Endometrial microvascular endothelial cells (primary cell): ENCODE results near the gene SUMO2. TPM values are rescaled to one million over a fixed set of nuclear protein-coding genes. Genes with fewer than 3 reads are reported as not detected.

Source experiments
- in situ Hi-C: cut with HindIII; loops from 2 replicates; pipeline ENCODE4 v1.10.0; 2017; ENCODE audit warnings: low sequenced_read_pairs, low pct_unique_long_range_greater_than_20kb; ENCODE audit errors: inconsistent ontology term
- total RNA-seq: library from RNA; depleted of rRNA; stranded (reverse); fragments of >200 nt; gene quantifications from one replicate; pipeline ENCODE4 v1.2.3, GENCODE V29; 2015; ENCODE audit errors: inconsistent ontology term

The SUMO2 gene
- 83.1 TPM for total RNA-seq

GRCh38 chr17:75182569-75183436, at the start of gene SUMO2:
Gene SUMO2, minus strand, starts transcription at chr17:75182959. Its CDS starts 125 bp downstream, at chr17:75182834.
- in situ Hi-C loops: no loop called here

- in situ Hi-C loops: no loop called here
Measured at GRCh38 chr17:75231741-75232464, 49.1 kb upstream of the SUMO2 start.

- in situ Hi-C loops: no loop called here
Measured at GRCh38 chr17:75231071-75231470, 48.3 kb upstream of the SUMO2 start.

GRCh38 chr17:75228847-75229246, 46.1 kb upstream of the SUMO2 start:
- in situ Hi-C loops: no loop called here

GRCh38 chr17:75228305-75228704, 45.5 kb upstream of the SUMO2 start:
- in situ Hi-C loops: no loop called here

GRCh38 chr17:75227729-75228128, 45.0 kb upstream of the SUMO2 start:
- in situ Hi-C loops: no loop called here

- in situ Hi-C loops: no loop called here
Measured at GRCh38 chr17:75225016-75225415, 42.3 kb upstream of the SUMO2 start.

GRCh38 chr17:75219815-75220214, 37.1 kb upstream of the SUMO2 start:
- in situ Hi-C loops: loop anchor here (25.0 kb wide), 1 partner anchor 158 kb away; no protein-coding TSS in a partner anchor

- in situ Hi-C loops: loop anchor here (25.0 kb wide), 1 partner anchor 156 kb away; no protein-coding TSS in a partner anchor
Measured at GRCh38 chr17:75218131-75218530, 35.4 kb upstream of the SUMO2 start.

GRCh38 chr17:75209061-75209460, 26.3 kb upstream of the SUMO2 start:
- in situ Hi-C loops: loop anchor here (25.0 kb wide), 1 partner anchor 147 kb away; no protein-coding TSS in a partner anchor

GRCh38 chr17:75208161-75208560, 25.4 kb upstream of the SUMO2 start:
- in situ Hi-C loops: loop anchor here (25.0 kb wide), 1 partner anchor 146 kb away; no protein-coding TSS in a partner anchor

GRCh38 chr17:75207760-75208159, 25.0 kb upstream of the SUMO2 start:
- in situ Hi-C loops: loop anchor here (25.0 kb wide), 1 partner anchor 145 kb away; no protein-coding TSS in a partner anchor

- in situ Hi-C loops: loop anchor here (25.0 kb wide), 1 partner anchor 145 kb away; no protein-coding TSS in a partner anchor
Measured at GRCh38 chr17:75207050-75207407, 24.3 kb upstream of the SUMO2 start.

- in situ Hi-C loops: loop anchor here (25.0 kb wide), 1 partner anchor 143 kb away; no protein-coding TSS in a partner anchor
Measured at GRCh38 chr17:75205793-75206163, 23.0 kb upstream of the SUMO2 start.

- in situ Hi-C loops: loop anchor here (25.0 kb wide), 1 partner anchor 143 kb away; no protein-coding TSS in a partner anchor
Measured at GRCh38 chr17:75205037-75205792, 22.5 kb upstream of the SUMO2 start, which contains the start of gene NUP85. Gene NUP85, plus strand, starts transcription at chr17:75205679. Its CDS starts 83 bp downstream, at chr17:75205762.

- in situ Hi-C loops: loop anchor here (25.0 kb wide), 1 partner anchor 138 kb away; no protein-coding TSS in a partner anchor
Measured at GRCh38 chr17:75199886-75200618, 17.3 kb upstream of the SUMO2 start.

- in situ Hi-C loops: no loop called here
Measured at GRCh38 chr17:75194879-75195278, 12.1 kb upstream of the SUMO2 start.

- in situ Hi-C loops: no loop called here
Measured at GRCh38 chr17:75191584-75191983, 8.8 kb upstream of the SUMO2 start.
